ENCODE results near the gene ANP32E. TPM values are rescaled to one million over a fixed set of nuclear protein-coding genes. Genes with fewer than 3 reads are reported as not detected.

The ANP32E gene
- total and polyA plus RNA-seq, 9 of the 15 experiments (the other 6 are each of a cell fraction or from before 2014, with no cell fraction given) = 60.4 to 197 (median 104) TPM

GRCh38 chr1:150168960-150169601 is 66.8 kb downstream of the ANP32E start:
- peak; percentile 81 for ATAC-seq
- FAIRE-seq = peak; percentile 74
- TF ChIP-seq XRCC4 (IDR thresholded peaks at IDR 0.05; ENCODE audit: extremely low read depth, insufficient read depth, insufficient read length) = no peak
- TF ChIP-seq CREB1 (IDR thresholded peaks at IDR 0.05) = no peak
- TF ChIP-seq CREB1 (CRISPR knock-in tag; IDR thresholded peaks at IDR 0.05) = no peak
- no peak for TF ChIP-seq FOXK1 (CRISPR knock-in tag; IDR thresholded peaks at IDR 0.05; ENCODE audit: borderline replicate concordance)
- no peak; the same call in 1 of the 2 replicates for TF ChIP-seq SP1 (CRISPR knock-in tag; IDR thresholded peaks at IDR 0.05)
- peak; percentile 56 for TF ChIP-seq CTCFL (IDR thresholded peaks at IDR 0.05; ENCODE audit: borderline replicate concordance, insufficient read depth, low read depth, low read length, poor library complexity, severe bottlenecking)
- no peak for TF ChIP-seq DPF2 (IDR thresholded peaks at IDR 0.05)
- TF ChIP-seq CREB3 (tag; conservative IDR thresholded peaks at IDR 0.05; ENCODE audit: low read depth) = no peak
- TF ChIP-seq TARDBP (IDR thresholded peaks at IDR 0.05) = no peak
- no peak for TF ChIP-seq NFATC3 (IDR thresholded peaks at IDR 0.05)
- TF ChIP-seq FOSL1 (tag; conservative IDR thresholded peaks at IDR 0.05) = no peak
- no peak for TF ChIP-seq PRDM10 (IDR thresholded peaks at IDR 0.05; ENCODE audit: partially characterized antibody)
- TF ChIP-seq ATF7 (IDR thresholded peaks at IDR 0.05) = no peak
- no peak for TF ChIP-seq MCM5 (IDR thresholded peaks at IDR 0.05; ENCODE audit: low read depth)
- peak; percentile 89 to 97 for TF ChIP-seq RAD21 (CRISPR knock-in tag; conservative IDR thresholded peaks at IDR 0.05 in 1 of 2, IDR thresholded peaks at IDR 0.05 in 1 of 2)

More at GRCh38 chr1:150168960-150169601, 66.8 kb downstream of the ANP32E start:
- WGBS (ENCODE audit: insufficient coverage, low coverage, missing lambda C conversion rate) = 5% methylated on average over 6 of the region's 6 CpGs
- CTCF ChIA-PET (ENCODE audit: low intra/inter-chr PET ratio) = interaction anchor here (0.7 to 2.1 kb wide), 7 partner anchors 93 to 281 kb away, joined by 3 to 32 read pairs (median 4); a partner anchor contains a TSS
- no peaks in the 10 kb centered on the region for H3K36me3 ChIP-seq (ENCODE audit: control insufficient read depth, insufficient read depth, low read length)
- peak; percentile 79 to 87 (median 82) for DNase-seq (ENCODE audit: extremely low read depth in 1 of 4, low spot score in 3 of 4)
- BruUV-seq (replicated peaks) = no TSS peak
- H3K4me2 ChIP-seq (ENCODE audit: insufficient read depth, low read length) = no peak overlapping the region
- no peaks in the 10 kb centered on the region for H3K9me3 ChIP-seq (replicated peaks; ENCODE audit: control insufficient read depth, insufficient read depth, low read depth, low read length)
- H2AFZ ChIP-seq (ENCODE audit: low read depth, low read length) = no peak overlapping the region
- intact Hi-C loops (cut with micrococcal nuclease) (loop anchor here (1.0 to 10.0 kb wide), 5 partner anchors 18 to 274 kb away; partner anchors contain the start of gene BOLA1), in situ Hi-C loops (cut with MboI) (loop anchor here (5.0 kb wide), 2 partner anchors 92 to 207 kb away; no protein-coding TSS in a partner anchor)
- no peaks in the 10 kb centered on the region for H4K20me1 ChIP-seq (replicated peaks; ENCODE audit: control insufficient read depth, insufficient read depth, low read length)
- no peaks in the 10 kb centered on the region for H3K9me1 ChIP-seq (ENCODE audit: control insufficient read depth, insufficient read depth, low read length)
- no peak overlapping the region for H3K4me3 ChIP-seq
- H3K4me1 ChIP-seq (replicated peaks in 1 of 2; ENCODE audit: control insufficient read depth in 2 of 2, insufficient read depth in 2 of 2, low read length in 2 of 2) = peaks cover 7 to 27% of the 10 kb centered on the region in 2 experiments; a peak in 4 of 5 replicates
- no peak overlapping the region for H3K9ac ChIP-seq (ENCODE audit: insufficient read depth in 1 of 2, low read depth in 2 of 2, low read length in 2 of 2)
- no peaks in the 10 kb centered on the region for H3K27me3 ChIP-seq (ENCODE audit: control insufficient read depth in 2 of 2, insufficient read depth in 2 of 2, low read length in 2 of 2)
- H3K79me2 ChIP-seq (ENCODE audit: control insufficient read depth, insufficient read depth, low read length) = no peaks in the 10 kb centered on the region
- H3K27ac ChIP-seq (ENCODE audit: extremely low read depth, low read depth, low read length) = no peak overlapping the region
- POLR2A ChIA-PET = interaction anchor here (0.5 to 2.1 kb wide), 6 partner anchors 10 to 283 kb away, joined by 3 to 9 read pairs (median 4); partner anchors contain the start of gene ANP32E

All from K562 (cell line).